Testis (tissue), 2 donors: ENCODE results near the gene IGFBP3.

Source experiments
- POLR2A ChIP-seq: fragments of 450-650 bp; IDR thresholded peaks from one replicate; pipeline ENCODE4 v1.6.1; 2017; ENCODE audit warnings: antibody characterized with exemption, mild to moderate bottlenecking, moderate library complexity
- TF ChIP-seq, protein P1 (sequence below), 3 experiments: fragments of 450-650 bp in 2 of 3; fragments of 200-600 bp in 1 of 3; sonication (generic) in 1 of 3; IDR thresholded peaks; one replicate each; pipeline ENCODE4 v1.5.1; 2016 to 2019; ENCODE audit warnings: antibody characterized with exemption in 3 of 3, mild to moderate bottlenecking in 2 of 3, moderate library complexity in 1 of 3

DNA sequence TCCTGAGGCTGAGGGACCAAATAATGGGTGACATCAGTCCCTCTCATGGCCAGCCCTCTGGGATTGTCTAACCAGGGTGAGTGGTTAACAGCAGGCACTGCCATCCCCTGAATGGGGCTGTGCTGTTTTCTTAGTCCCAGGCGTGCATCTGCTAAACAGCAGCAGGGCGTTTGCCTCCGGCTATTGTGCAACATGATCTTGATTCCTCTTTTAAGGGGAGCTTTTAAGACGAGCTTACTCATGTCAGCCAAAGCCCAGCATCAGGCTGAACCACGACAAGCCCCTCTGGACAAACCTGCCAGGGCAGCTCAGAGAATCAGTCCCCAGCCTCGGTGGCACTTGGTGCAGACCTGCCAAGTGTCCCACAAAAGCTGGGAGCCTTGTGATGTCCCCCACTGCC, 16.2 kb upstream of the IGFBP3 start:
- TF ChIP-seq, protein P1, sequence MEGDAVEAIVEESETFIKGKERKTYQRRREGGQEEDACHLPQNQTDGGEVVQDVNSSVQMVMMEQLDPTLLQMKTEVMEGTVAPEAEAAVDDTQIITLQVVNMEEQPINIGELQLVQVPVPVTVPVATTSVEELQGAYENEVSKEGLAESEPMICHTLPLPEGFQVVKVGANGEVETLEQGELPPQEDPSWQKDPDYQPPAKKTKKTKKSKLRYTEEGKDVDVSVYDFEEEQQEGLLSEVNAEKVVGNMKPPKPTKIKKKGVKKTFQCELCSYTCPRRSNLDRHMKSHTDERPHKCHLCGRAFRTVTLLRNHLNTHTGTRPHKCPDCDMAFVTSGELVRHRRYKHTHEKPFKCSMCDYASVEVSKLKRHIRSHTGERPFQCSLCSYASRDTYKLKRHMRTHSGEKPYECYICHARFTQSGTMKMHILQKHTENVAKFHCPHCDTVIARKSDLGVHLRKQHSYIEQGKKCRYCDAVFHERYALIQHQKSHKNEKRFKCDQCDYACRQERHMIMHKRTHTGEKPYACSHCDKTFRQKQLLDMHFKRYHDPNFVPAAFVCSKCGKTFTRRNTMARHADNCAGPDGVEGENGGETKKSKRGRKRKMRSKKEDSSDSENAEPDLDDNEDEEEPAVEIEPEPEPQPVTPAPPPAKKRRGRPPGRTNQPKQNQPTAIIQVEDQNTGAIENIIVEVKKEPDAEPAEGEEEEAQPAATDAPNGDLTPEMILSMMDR (IDR thresholded peaks at IDR 0.05) = no peak
- no peak for TF ChIP-seq POLR2A
